G401.6 (cell line): ENCODE measurements around the gene CHKA.

Experiments used
- FAIRE-seq: peaks from 2 replicates; lab custom pipeline; 2012; peaks lifted over from hg19 to GRCh38; lab: Jason Lieb, UNC

The CHKA gene

GRCh38 chr11:68121067-68121899 is at the start of gene CHKA:
TSS of gene CHKA (minus strand) at chr11:68121388. CDS start at chr11:68121177, 211 bp downstream.
- no peak for FAIRE-seq

- FAIRE-seq, result no peak
Observed at GRCh38 chr11:68169442-68169841, 48.3 kb upstream of the CHKA start.

GRCh38 chr11:68168694-68169093 is 47.5 kb upstream of the CHKA start:
- no peak for FAIRE-seq

GRCh38 chr11:68167474-68167873 is 46.3 kb upstream of the CHKA start:
- FAIRE-seq, result no peak

- FAIRE-seq, result no peak
Observed at GRCh38 chr11:68166969-68167368, 45.8 kb upstream of the CHKA start.

- no peak for FAIRE-seq
Observed at GRCh38 chr11:68165601-68166000, 44.4 kb upstream of the CHKA start.

- no peak for FAIRE-seq
Observed at GRCh38 chr11:68164437-68164836, 43.2 kb upstream of the CHKA start.

- FAIRE-seq, result no peak
Observed at GRCh38 chr11:68163691-68164090, 42.5 kb upstream of the CHKA start.

- FAIRE-seq, result no peak
Observed at GRCh38 chr11:68160100-68160695, 39.0 kb upstream of the CHKA start.

- no peak for FAIRE-seq
Observed at GRCh38 chr11:68159665-68160064, 38.5 kb upstream of the CHKA start.

GRCh38 chr11:68159161-68159560 is 38.0 kb upstream of the CHKA start:
- no peak for FAIRE-seq

GRCh38 chr11:68158580-68158979 is 37.4 kb upstream of the CHKA start:
- no peak for FAIRE-seq

GRCh38 chr11:68153742-68154141 is 32.6 kb upstream of the CHKA start:
- no peak for FAIRE-seq

- FAIRE-seq, result no peak
Observed at GRCh38 chr11:68150037-68150436, 28.8 kb upstream of the CHKA start.

- FAIRE-seq, result no peak
Observed at GRCh38 chr11:68149417-68149816, 28.2 kb upstream of the CHKA start.

- FAIRE-seq, result no peak
Observed at GRCh38 chr11:68148879-68149278, 27.7 kb upstream of the CHKA start.

GRCh38 chr11:68148071-68148805 is 27.1 kb upstream of the CHKA start:
- no peak for FAIRE-seq

GRCh38 chr11:68146704-68147474 is 25.7 kb upstream of the CHKA start:
- no peak for FAIRE-seq

- FAIRE-seq, result no peak
Observed at GRCh38 chr11:68146010-68146540, 24.9 kb upstream of the CHKA start.

- FAIRE-seq, result no peak
Observed at GRCh38 chr11:68145120-68145866, 24.1 kb upstream of the CHKA start.

- FAIRE-seq, result no peak
Observed at GRCh38 chr11:68143310-68143689, 22.1 kb upstream of the CHKA start.
